ENCODE data around the gene SHB.

DNA sequence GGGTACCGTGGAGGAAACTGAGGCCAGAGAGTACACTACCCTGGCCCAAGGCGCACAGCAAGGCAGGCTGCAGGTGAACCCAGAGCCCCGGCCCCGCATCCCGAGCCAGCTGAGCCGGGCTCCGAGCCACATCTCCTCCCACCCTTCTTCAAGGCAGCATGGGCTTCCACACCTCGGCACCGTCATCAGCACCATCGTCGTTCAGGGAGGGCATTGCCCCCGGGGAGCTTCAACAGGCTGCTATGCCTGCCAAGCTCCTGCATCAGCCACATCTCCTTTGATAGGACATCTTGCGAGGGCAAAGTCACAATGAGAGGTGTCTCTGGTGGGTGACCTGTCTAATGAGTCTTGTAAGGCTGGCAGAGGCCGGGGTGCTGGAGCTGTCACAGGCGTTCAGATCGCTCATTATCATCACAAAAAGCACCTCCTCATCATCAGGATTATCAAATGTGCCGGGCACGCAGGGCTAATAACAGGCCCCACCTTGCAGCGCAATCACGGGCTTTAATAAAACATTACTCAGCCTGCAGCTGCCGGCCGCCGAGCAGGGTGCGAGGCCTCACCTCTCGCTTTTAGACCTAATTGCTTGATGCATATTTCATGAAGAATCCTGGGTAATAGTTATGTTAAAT, 145.1 kb downstream of the SHB start:
- TF ChIP-seq POLR2A (IDR thresholded peaks at IDR 0.05): no peak
- TF ChIP-seq, protein P1, sequence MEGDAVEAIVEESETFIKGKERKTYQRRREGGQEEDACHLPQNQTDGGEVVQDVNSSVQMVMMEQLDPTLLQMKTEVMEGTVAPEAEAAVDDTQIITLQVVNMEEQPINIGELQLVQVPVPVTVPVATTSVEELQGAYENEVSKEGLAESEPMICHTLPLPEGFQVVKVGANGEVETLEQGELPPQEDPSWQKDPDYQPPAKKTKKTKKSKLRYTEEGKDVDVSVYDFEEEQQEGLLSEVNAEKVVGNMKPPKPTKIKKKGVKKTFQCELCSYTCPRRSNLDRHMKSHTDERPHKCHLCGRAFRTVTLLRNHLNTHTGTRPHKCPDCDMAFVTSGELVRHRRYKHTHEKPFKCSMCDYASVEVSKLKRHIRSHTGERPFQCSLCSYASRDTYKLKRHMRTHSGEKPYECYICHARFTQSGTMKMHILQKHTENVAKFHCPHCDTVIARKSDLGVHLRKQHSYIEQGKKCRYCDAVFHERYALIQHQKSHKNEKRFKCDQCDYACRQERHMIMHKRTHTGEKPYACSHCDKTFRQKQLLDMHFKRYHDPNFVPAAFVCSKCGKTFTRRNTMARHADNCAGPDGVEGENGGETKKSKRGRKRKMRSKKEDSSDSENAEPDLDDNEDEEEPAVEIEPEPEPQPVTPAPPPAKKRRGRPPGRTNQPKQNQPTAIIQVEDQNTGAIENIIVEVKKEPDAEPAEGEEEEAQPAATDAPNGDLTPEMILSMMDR (IDR thresholded peaks at IDR 0.05 in 8 of 11, conservative IDR thresholded peaks at IDR 0.05 in 3 of 11): no peak
